GM23248 (cell line): Measurements from ENCODE around the gene PTCH1. TPM values are rescaled to one million over a fixed set of nuclear protein-coding genes. Genes with fewer than 3 reads are reported as not detected.

Experiments
- DNase-seq: peaks from one replicate; pipeline ENCODE4 v3.0.0-alpha.2; 2015
- H2AFZ ChIP-seq: fragments of 200-600 bp; sonication (generic); 2 replicates; pipeline ENCODE4 v1.6.1; 2016; ENCODE audit warnings: antibody characterized with exemption
- H3F3A ChIP-seq: fragments of 200-600 bp; sonication (generic); 2 replicates; pipeline ENCODE4 v1.6.1; 2016; ENCODE audit warnings: mild to moderate bottlenecking, antibody characterized with exemption, mixed run types; ENCODE audit not compliant: insufficient read depth
- H3K27ac ChIP-seq: fragments of 200-600 bp; sonication (generic); 2 replicates; pipeline ENCODE4 v1.5.1; 2016; ENCODE audit warnings: mild to moderate bottlenecking
- H3K27me3 ChIP-seq: fragments of 200-600 bp; sonication (generic); replicated peaks from 2 replicates; pipeline ENCODE4 v1.6.1; 2016; ENCODE audit warnings: mild to moderate bottlenecking; ENCODE audit not compliant: insufficient read depth
- H3K36me3 ChIP-seq: fragments of 200-600 bp; sonication (generic); 2 replicates; pipeline ENCODE4 v1.6.1; 2016; ENCODE audit warnings: low read depth, mild to moderate bottlenecking
- H3K4me1 ChIP-seq: fragments of 200-600 bp; sonication (generic); 2 replicates; pipeline ENCODE4 v1.6.1; 2016; ENCODE audit warnings: mild to moderate bottlenecking; ENCODE audit not compliant: insufficient read depth
- H3K4me2 ChIP-seq: fragments of 200-600 bp; sonication (generic); one replicate; pipeline ENCODE4 v1.6.1; 2016; ENCODE audit warnings: mild to moderate bottlenecking; ENCODE audit not compliant: unreplicated experiment
- H3K4me3 ChIP-seq: fragments of 200-600 bp; sonication (generic); 2 replicates; pipeline ENCODE4 v1.5.1; 2016; ENCODE audit warnings: mild to moderate bottlenecking
- H3K79me2 ChIP-seq: fragments of 200-600 bp; sonication (generic); 2 replicates; pipeline ENCODE4 v1.6.1; 2016; ENCODE audit warnings: mild to moderate bottlenecking; ENCODE audit not compliant: insufficient read depth
- H3K9ac ChIP-seq: fragments of 200-600 bp; sonication (generic); 2 replicates; pipeline ENCODE4 v1.6.1; 2016; ENCODE audit warnings: mild to moderate bottlenecking
- H3K9me2 ChIP-seq: fragments of 200-600 bp; sonication (generic); 2 replicates; pipeline ENCODE4 v1.6.1; 2016; ENCODE audit warnings: mixed run types, mild to moderate bottlenecking, moderate library complexity; ENCODE audit not compliant: insufficient read depth
- H3K9me3 ChIP-seq: fragments of 200-600 bp; sonication (generic); one replicate; pipeline ENCODE4 v1.6.1; 2017; ENCODE audit warnings: low read depth
- H4K20me1 ChIP-seq: fragments of 200-600 bp; sonication (generic); 2 replicates; pipeline ENCODE4 v1.6.0; 2016; ENCODE audit not compliant: insufficient read depth
- EZH2 ChIP-seq: fragments of 200-600 bp; sonication (generic); IDR thresholded peaks from 2 replicates; pipeline ENCODE4 v1.6.1; 2018; ENCODE audit warnings: antibody characterized with exemption, mild to moderate bottlenecking; ENCODE audit not compliant: insufficient read depth, poor library complexity, severe bottlenecking
- EZH2phosphoT487 ChIP-seq: fragments of 200-600 bp; sonication (generic); IDR thresholded peaks from 2 replicates; pipeline ENCODE4 v1.6.1; 2018; ENCODE audit warnings: antibody characterized with exemption, moderate library complexity, mild to moderate bottlenecking, low read depth; ENCODE audit not compliant: insufficient read depth
- WGBS, 2 experiments: methylation state at CpG; one replicate each; pipeline ENCODE4 v1.1.6; 2015 to 2017; ENCODE audit warnings: low lambda C conversion rate in 2 of 2, low coverage in 1 of 2; ENCODE audit errors: missing lambda C conversion rate in 2 of 2; 5-methylcytosine and 5-hydroxymethylcytosine counted together
- in situ Hi-C: fragments of 300-500 bp; cut with MboI; formaldehyde crosslinking; loops from 2 replicates; pipeline ENCODE4 v1.15.0; 2020
- polyA plus RNA-seq: library from polyadenylated mRNA; unstranded; fragments of >200 nt; fragmentation: Nextera tagmentation; extraction: Ambion mirVana; gene quantifications from 2 replicates; pipeline ENCODE4 v1.2.1, GENCODE V29; 2016
- small RNA-seq: library from RNA; depleted of rRNA; stranded (forward); fragments of <200 nt; gene quantifications from one replicate; pipeline ENCODE3, GENCODE V24; 2014; ENCODE audit warnings: low read depth, low replicate concordance
- total RNA-seq: library from RNA; depleted of rRNA; stranded (reverse); fragments of >200 nt; shearing (Covaris generic); gene quantifications from 2 replicates; pipeline ENCODE4 v1.2.3, GENCODE V29; 2014; rRNA removed

PTCH1 gene
- total and polyA plus RNA-seq, 2 experiments from 2014 or later = 3.8 to 7.3 TPM

GRCh38 chr9:95407524-95407923 is 109.2 kb downstream of the PTCH1 start:
- 95 to 97% methylated on average over 1 of the region's 1 CpG for whole genome bisulfite sequencing, 2 experiments
- H3K9ac ChIP-seq = no peak overlapping the region
- H3K27ac ChIP-seq = no peak overlapping the region
- H3K9me3 ChIP-seq = no peaks in the 10 kb centered on the region
- no peak overlapping the region for H2AFZ ChIP-seq
- no peak overlapping the region for H3K4me3 ChIP-seq
- in situ Hi-C loops = no loop called here
- H3K36me3 ChIP-seq = no peaks in the 10 kb centered on the region
- no peak for TF ChIP-seq EZH2phosphoT487
- no peaks in the 10 kb centered on the region for H3K9me2 ChIP-seq
- H3K27me3 ChIP-seq = no peaks in the 10 kb centered on the region
- peaks cover 12% of the 10 kb centered on the region for H3K4me1 ChIP-seq
- no peaks in the 10 kb centered on the region for H3F3A ChIP-seq
- DNase-seq = no peak
- no peak overlapping the region for H3K4me2 ChIP-seq
- H3K79me2 ChIP-seq = no peaks in the 10 kb centered on the region
- H4K20me1 ChIP-seq = no peaks in the 10 kb centered on the region

GRCh38 chr9:95406121-95406520 is 110.7 kb downstream of the PTCH1 start:
- Histone ChIP-seq H3K4me3 (no peak overlapping the region), H3K9me2 (no peaks in the 10 kb centered on the region), H3K27me3 (no peaks in the 10 kb centered on the region), H3K4me1 (peaks cover 12% of the 10 kb centered on the region), H3K36me3 (no peaks in the 10 kb centered on the region), H3K4me2 (no peak overlapping the region), H3K9me3 (no peaks in the 10 kb centered on the region), H4K20me1 (no peaks in the 10 kb centered on the region), H3F3A (no peaks in the 10 kb centered on the region), H3K27ac (no peak overlapping the region), H2AFZ (no peak overlapping the region), H3K79me2 (no peaks in the 10 kb centered on the region), H3K9ac (no peak overlapping the region)
- in situ Hi-C loops = no loop called here
- peak; percentile 63 for DNase-seq
- 0 to 3% methylated on average over 2 of the region's 2 CpGs for WGBS, 2 experiments
- TF ChIP-seq EZH2phosphoT487 (no peak), EZH2 (no peak)

GRCh38 chr9:95399261-95399660 is 117.5 kb downstream of the PTCH1 start:
- no peaks in the 10 kb centered on the region for H3K9me3 ChIP-seq
- no peaks in the 10 kb centered on the region for H3K36me3 ChIP-seq
- no peak overlapping the region for H3K9ac ChIP-seq
- H3K27me3 ChIP-seq = no peaks in the 10 kb centered on the region
- in situ Hi-C loops = no loop called here
- H3K27ac ChIP-seq = no peak overlapping the region
- no peaks in the 10 kb centered on the region for H3K9me2 ChIP-seq
- H2AFZ ChIP-seq = no peak overlapping the region
- H3K4me3 ChIP-seq = no peak overlapping the region
- no peak for DNase-seq
- H3K79me2 ChIP-seq = no peaks in the 10 kb centered on the region
- TF ChIP-seq EZH2 = no peak
- no peak for TF ChIP-seq EZH2phosphoT487
- H4K20me1 ChIP-seq = no peaks in the 10 kb centered on the region
- H3F3A ChIP-seq = no peaks in the 10 kb centered on the region
- no peak overlapping the region for H3K4me2 ChIP-seq
- H3K4me1 ChIP-seq = no peaks in the 10 kb centered on the region
- whole genome bisulfite sequencing, 2 experiments = 74 to 83% methylated on average over 4 of the region's 4 CpGs

Small RNAs within 50 kb of the gene (small RNA-seq; reads per million reads assigned to genes)
- gene MT1P1 = not detected

Other genes with a start within 250 kb of the PTCH1 start
- 1.5 and 5.0 TPM in 2 replicates for gene FANCC, start 199.3 kb downstream of the PTCH1 start, total RNA-seq
- gene FANCC, start 199.3 kb downstream of the PTCH1 start, polyA plus RNA-seq = 5.3 and 5.6 TPM in 2 replicates